DOHH2 (cell line): ENCODE data around the gene USP17L29.
"Not testable (repeated sequence)": the region's sequence is repeated elsewhere in the genome, so short reads cannot be mapped to it uniquely, and the experiment has no call there.

Experiments
- EZH2phosphoT487 ChIP-seq: fragments of 200-600 bp; sonication (generic); IDR thresholded peaks from 2 replicates; pipeline ENCODE4 v1.6.1; 2017; ENCODE audit warnings: borderline replicate concordance, mild to moderate bottlenecking, antibody characterized with exemption, low read length, moderate library complexity, mixed read lengths
- TF ChIP-seq, protein P1 (sequence below): fragments of 200-600 bp; sonication (generic); IDR thresholded peaks from one replicate; pipeline ENCODE4 v1.5.1; 2014; ENCODE audit warnings: antibody characterized with exemption, mild to moderate bottlenecking, low read depth, low read length; ENCODE audit not compliant: poor library complexity, severe bottlenecking

DNA sequence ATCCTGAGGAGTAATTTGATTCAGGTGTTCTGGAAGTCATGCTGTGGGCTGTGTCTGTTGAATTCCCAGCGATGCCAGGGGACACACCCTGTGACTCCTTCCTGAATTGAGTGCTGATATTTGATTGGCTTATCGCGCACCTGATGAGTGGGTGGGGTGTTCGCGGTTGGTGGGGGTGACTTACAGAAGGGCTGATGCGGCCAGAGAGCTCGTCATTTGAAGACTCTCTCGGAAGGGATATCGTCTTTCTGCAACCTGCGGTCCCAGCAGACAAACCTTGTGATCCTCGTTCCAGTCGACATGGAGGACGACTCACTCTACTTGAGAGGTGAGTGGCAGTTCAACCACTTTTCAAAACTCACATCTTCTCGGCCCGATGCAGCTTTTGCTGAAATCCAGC, 19.1 kb upstream of the USP17L29 start, which contains the start of gene USP17L26:
- TF ChIP-seq, protein P1, sequence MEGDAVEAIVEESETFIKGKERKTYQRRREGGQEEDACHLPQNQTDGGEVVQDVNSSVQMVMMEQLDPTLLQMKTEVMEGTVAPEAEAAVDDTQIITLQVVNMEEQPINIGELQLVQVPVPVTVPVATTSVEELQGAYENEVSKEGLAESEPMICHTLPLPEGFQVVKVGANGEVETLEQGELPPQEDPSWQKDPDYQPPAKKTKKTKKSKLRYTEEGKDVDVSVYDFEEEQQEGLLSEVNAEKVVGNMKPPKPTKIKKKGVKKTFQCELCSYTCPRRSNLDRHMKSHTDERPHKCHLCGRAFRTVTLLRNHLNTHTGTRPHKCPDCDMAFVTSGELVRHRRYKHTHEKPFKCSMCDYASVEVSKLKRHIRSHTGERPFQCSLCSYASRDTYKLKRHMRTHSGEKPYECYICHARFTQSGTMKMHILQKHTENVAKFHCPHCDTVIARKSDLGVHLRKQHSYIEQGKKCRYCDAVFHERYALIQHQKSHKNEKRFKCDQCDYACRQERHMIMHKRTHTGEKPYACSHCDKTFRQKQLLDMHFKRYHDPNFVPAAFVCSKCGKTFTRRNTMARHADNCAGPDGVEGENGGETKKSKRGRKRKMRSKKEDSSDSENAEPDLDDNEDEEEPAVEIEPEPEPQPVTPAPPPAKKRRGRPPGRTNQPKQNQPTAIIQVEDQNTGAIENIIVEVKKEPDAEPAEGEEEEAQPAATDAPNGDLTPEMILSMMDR: not testable (repeated sequence)
- not testable (repeated sequence) for TF ChIP-seq EZH2phosphoT487
